MCF 10A (cell line): ENCODE results near the gene ISOC2. TPM values are rescaled to one million over a fixed set of nuclear protein-coding genes. Genes with fewer than 3 reads are reported as not detected.

Experiments
- BruUV-seq: library from RNA; stranded (reverse); fragments of 400-500 nt; replicated peaks from 2 replicates; lab custom pipeline; 2021; lab: Mats Ljungman, UMichigan
- CTCF ChIA-PET: fragments of 300-600 bp; sonication (Branson Sonifier 250); formaldehyde crosslinking; extraction: SDS; loops from one replicate; lab custom pipeline; 2021; ENCODE audit warnings: antibody characterized with exemption, inconsistent platforms; lab: Yijun Ruan, JAX
- POLR2A ChIA-PET: fragments of 300-600, 350-650 bp; sonication (Branson Sonifier 250); formaldehyde crosslinking; extraction: SDS; loops from one replicate; lab custom pipeline; 2020; ENCODE audit warnings: antibody characterized with exemption, inconsistent platforms; lab: Yijun Ruan, JAX
- DNase-seq: peaks from one replicate; pipeline ENCODE4 v3.0.0-alpha.2; 2018; ENCODE audit not compliant: unreplicated experiment
- H3K27ac Mint-ChIP-seq: one replicate; pipeline ENCODE4 v1.8.0; 2022; ENCODE audit warnings: mild to moderate bottlenecking, low read depth, mixed read lengths; ENCODE audit not compliant: unreplicated experiment
- H3K27me3 Mint-ChIP-seq: one replicate; pipeline ENCODE4 v1.8.0; 2022; ENCODE audit warnings: mixed read lengths; ENCODE audit not compliant: insufficient read depth, unreplicated experiment
- H3K36me3 Mint-ChIP-seq: one replicate; pipeline ENCODE4 v1.8.0; 2022; ENCODE audit warnings: mild to moderate bottlenecking, moderate library complexity, mixed read lengths; ENCODE audit not compliant: insufficient read depth, unreplicated experiment
- H3K4me1 Mint-ChIP-seq: one replicate; pipeline ENCODE4 v1.8.0; 2022; ENCODE audit warnings: mixed read lengths; ENCODE audit not compliant: insufficient read depth, unreplicated experiment
- H3K4me3 Mint-ChIP-seq: one replicate; pipeline ENCODE4 v1.8.0; 2022; ENCODE audit warnings: mild to moderate bottlenecking, moderate library complexity, mixed read lengths; ENCODE audit not compliant: unreplicated experiment
- H3K9me3 Mint-ChIP-seq: one replicate; pipeline ENCODE4 v1.8.0; 2022; ENCODE audit warnings: mixed read lengths; ENCODE audit not compliant: unreplicated experiment
- intact Hi-C: fragments of 100-400 bp; cut with micrococcal nuclease; formaldehyde crosslinking; loops from 2 replicates; pipeline ENCODE4 v1.14.1; 2022
- total RNA-seq: library from RNA; stranded (reverse); gene quantifications from 2 replicates; pipeline ENCODE4 v1.2.3, GENCODE V29; 2022
- TF ChIP-seq, protein P1 (sequence below): fragments of 200-600 bp; IDR thresholded peaks from one replicate; pipeline ENCODE4 v1.8.0; 2022; ENCODE audit warnings: antibody characterized with exemption, mild to moderate bottlenecking; ENCODE audit not compliant: unreplicated experiment

ISOC2 gene
- total RNA-seq, 1 experiment from 2014 or later = 59.9 TPM

DNA sequence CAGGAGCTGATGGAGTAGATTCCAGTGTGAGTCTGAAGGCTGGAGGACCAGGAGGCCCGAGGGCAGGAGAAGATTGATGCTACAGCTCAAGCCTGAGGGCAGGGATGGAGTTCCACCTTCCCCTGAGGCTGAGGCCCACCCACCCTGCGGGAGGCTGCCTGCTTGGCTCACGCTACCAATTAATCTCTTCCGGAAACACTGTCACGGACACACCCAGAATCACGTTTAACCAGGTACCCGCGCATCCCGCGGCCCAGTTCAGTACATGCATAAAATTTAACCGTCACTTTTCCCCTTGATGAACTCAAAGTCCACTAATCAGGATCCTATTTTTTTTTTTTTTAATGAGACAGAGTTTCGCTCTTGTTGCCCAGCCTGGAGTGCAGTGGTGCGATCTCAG lies 9.8 kb upstream of the ISOC2 start:
- TF ChIP-seq, protein P1, sequence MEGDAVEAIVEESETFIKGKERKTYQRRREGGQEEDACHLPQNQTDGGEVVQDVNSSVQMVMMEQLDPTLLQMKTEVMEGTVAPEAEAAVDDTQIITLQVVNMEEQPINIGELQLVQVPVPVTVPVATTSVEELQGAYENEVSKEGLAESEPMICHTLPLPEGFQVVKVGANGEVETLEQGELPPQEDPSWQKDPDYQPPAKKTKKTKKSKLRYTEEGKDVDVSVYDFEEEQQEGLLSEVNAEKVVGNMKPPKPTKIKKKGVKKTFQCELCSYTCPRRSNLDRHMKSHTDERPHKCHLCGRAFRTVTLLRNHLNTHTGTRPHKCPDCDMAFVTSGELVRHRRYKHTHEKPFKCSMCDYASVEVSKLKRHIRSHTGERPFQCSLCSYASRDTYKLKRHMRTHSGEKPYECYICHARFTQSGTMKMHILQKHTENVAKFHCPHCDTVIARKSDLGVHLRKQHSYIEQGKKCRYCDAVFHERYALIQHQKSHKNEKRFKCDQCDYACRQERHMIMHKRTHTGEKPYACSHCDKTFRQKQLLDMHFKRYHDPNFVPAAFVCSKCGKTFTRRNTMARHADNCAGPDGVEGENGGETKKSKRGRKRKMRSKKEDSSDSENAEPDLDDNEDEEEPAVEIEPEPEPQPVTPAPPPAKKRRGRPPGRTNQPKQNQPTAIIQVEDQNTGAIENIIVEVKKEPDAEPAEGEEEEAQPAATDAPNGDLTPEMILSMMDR = no peak
- peaks cover 7% of the 10 kb centered on the region for H3K36me3 Mint-ChIP-seq
- no TSS peak for BruUV-seq
- no peaks in the 10 kb centered on the region for H3K27me3 Mint-ChIP-seq
- ChIA-PET POLR2A (interaction anchor here (1.3 to 1.5 kb wide), 2 partner anchors 9 to 12 kb away, joined by 4 read pairs; partner anchors contain the start of gene ISOC2), CTCF (interaction anchor here (1.1 to 1.2 kb wide), 2 partner anchors 18 to 33 kb away, joined by 4 to 9 read pairs; no protein-coding TSS in a partner anchor)
- no peak for DNase-seq
- H3K4me3 Mint-ChIP-seq = no peak overlapping the region
- no peaks in the 10 kb centered on the region for H3K9me3 Mint-ChIP-seq
- intact Hi-C loops = no loop called here
- H3K27ac Mint-ChIP-seq = no peak overlapping the region
- H3K4me1 Mint-ChIP-seq = peaks cover 8% of the 10 kb centered on the region

DNA sequence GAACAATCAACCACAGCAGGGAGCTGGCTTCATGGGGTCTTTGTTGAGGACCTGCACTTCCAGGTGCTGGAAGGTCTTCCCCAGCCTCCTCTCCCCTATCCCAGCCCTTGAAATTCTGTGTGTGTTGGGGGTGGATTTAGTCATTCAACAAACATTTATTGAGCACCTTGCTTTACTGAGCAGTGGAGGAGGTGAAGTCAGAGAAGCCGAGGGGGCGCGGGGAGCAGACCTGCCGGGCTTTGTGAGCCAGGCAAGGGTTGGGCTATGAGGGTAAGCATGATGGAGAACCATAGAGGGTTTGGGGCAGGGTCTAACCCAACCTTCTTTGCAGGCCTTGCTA lies 6.6 kb upstream of the ISOC2 start:
- no peak overlapping the region for H3K27ac Mint-ChIP-seq
- intact Hi-C loops = loop anchor here (1.0 kb wide), 2 partner anchors 36 to 163 kb away; no protein-coding TSS in a partner anchor
- H3K36me3 Mint-ChIP-seq = peaks cover 7% of the 10 kb centered on the region
- TF ChIP-seq, protein P1 = no peak
- H3K27me3 Mint-ChIP-seq = no peaks in the 10 kb centered on the region
- no peaks in the 10 kb centered on the region for H3K9me3 Mint-ChIP-seq
- no peak overlapping the region for H3K4me3 Mint-ChIP-seq
- BruUV-seq = no TSS peak
- CTCF ChIA-PET = interaction anchor here (0.6 to 4.3 kb wide), 52 partner anchors 9 to 1014 kb away, joined by 3 to 64 read pairs (median 5); partner anchors contain the start of genes NAT14, TMEM238, ZNF628 and ZNF865
- H3K4me1 Mint-ChIP-seq = no peaks in the 10 kb centered on the region
- POLR2A ChIA-PET = interaction anchor here (1.1 to 3.3 kb wide), 3 partner anchors 8 to 132 kb away, joined by 4 to 20 read pairs (median 4); partner anchors contain the start of genes ZNF524 and ZNF628
- DNase-seq = no peak

DNA sequence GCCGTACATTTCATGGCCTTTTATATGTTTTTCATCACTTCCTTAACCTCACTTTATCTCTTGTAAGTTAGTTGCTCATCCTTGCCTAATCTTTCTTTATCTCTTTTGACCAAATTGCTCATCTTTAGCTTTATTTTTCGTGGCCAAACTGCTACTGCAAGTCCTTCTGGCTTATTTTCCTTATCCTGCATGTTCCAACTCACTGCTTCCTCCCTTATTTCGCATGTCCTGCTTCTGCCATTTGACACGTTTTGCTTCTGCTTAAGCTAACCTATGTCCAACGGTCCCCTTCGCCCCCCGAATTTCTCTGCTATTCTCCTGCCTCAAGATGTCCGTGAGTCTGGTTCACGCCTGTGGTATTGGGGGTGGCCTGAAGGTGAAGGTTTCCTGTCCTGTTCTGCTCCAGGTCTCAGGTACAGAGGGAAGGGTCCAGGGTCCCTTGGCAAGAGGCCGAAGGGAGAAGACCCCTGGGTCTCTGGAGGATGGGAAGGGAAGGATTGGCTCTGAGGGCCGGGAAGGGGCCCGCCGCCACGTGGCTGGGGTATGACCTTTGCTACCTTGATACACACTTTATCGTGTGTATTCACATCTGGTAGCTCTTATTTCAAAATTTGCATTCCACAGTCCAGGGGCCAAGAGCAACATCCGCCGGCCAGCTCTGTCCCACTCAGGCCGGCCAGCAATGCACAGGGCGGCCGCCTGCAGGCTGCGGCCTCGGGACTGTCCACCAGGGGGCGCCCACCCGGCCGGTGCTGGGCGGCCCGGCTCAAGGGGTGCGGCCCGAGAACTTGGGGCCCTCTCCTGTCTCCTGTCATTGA lies 6.0 kb upstream of the ISOC2 start:
- DNase-seq = peak; percentile 65
- TF ChIP-seq, protein P1 = peak; percentile 98
- peaks cover 2% of the 10 kb centered on the region for H3K4me1 Mint-ChIP-seq
- H3K27ac Mint-ChIP-seq = no peak overlapping the region
- CTCF ChIA-PET = interaction anchor here (0.6 to 4.3 kb wide), 65 partner anchors 8 to 1014 kb away, joined by 3 to 64 read pairs (median 5); partner anchors contain the start of genes KMT5C, LENG9, NAT14 and TMEM238
- no peaks in the 10 kb centered on the region for H3K9me3 Mint-ChIP-seq
- BruUV-seq = no TSS peak
- intact Hi-C loops = loop anchor here (1.0 kb wide), 2 partner anchors 37 to 164 kb away; no protein-coding TSS in a partner anchor
- POLR2A ChIA-PET = interaction anchor here (0.9 to 3.3 kb wide), 4 partner anchors 9 to 133 kb away, joined by 3 to 20 read pairs (median 6); partner anchors contain the start of genes KMT5C, ZNF524 and ZNF628
- H3K36me3 Mint-ChIP-seq = peaks cover 7% of the 10 kb centered on the region
- no peaks in the 10 kb centered on the region for H3K27me3 Mint-ChIP-seq
- no peak overlapping the region for H3K4me3 Mint-ChIP-seq

DNA sequence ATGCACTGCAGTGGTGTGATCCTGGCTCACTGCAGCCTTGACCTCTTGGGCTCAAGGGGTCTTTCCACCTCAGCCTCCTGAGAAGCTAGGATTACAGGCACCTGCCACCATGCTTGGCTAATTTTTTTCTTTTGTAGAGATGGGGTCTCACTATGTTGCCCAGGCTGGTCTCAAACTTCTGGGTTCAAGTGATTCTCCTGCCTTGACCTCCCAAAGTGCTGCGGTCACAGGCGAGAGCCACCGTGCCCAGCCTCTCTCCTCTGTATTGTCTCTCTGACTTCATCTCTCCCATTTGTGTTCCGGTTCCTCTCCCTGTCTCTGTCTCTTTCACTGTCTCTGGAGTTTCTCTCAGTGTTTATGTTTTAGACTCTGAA lies 4.8 kb upstream of the ISOC2 start:
- TF ChIP-seq, protein P1 = no peak
- no TSS peak for BruUV-seq
- peaks cover 6% of the 10 kb centered on the region for H3K4me1 Mint-ChIP-seq
- ChIA-PET CTCF (interaction anchor here (0.6 to 4.3 kb wide), 8 partner anchors 10 to 164 kb away, joined by 3 to 64 read pairs (median 16); partner anchors contain the start of gene ZNF628), POLR2A (interaction anchor here (0.7 to 3.3 kb wide), 4 partner anchors 10 to 1272 kb away, joined by 3 to 20 read pairs (median 6); partner anchors contain the start of gene ZNF628)
- no peak overlapping the region for H3K4me3 Mint-ChIP-seq
- H3K27ac Mint-ChIP-seq = no peak overlapping the region
- no peaks in the 10 kb centered on the region for H3K27me3 Mint-ChIP-seq
- peaks cover 14% of the 10 kb centered on the region for H3K36me3 Mint-ChIP-seq
- no peak for DNase-seq
- intact Hi-C loops = no loop called here
- no peaks in the 10 kb centered on the region for H3K9me3 Mint-ChIP-seq
